HepG2 (cell line): ENCODE measurements around the gene SEC14L2. TPM values are rescaled to one million over a fixed set of nuclear protein-coding genes. Genes with fewer than 3 reads are reported as not detected.

Source experiments
- CC2D1A ChIP-seq: sonication (generic); formaldehyde crosslinking; IDR thresholded peaks from 2 replicates; pipeline ENCODE4 v1.8.1; 2023; ENCODE audit warnings: mild to moderate bottlenecking, missing genetic modification reagents
- FIP1L1 ChIP-seq: fragments of 200-400 bp; formaldehyde crosslinking; IDR thresholded peaks from 2 replicates; pipeline ENCODE4 v1.6.1; 2018; ENCODE audit warnings: low read depth, mild to moderate bottlenecking, low read length, moderate library complexity, borderline replicate concordance; ENCODE audit not compliant: insufficient read depth
- FOXK1 ChIP-seq: sonication (generic); formaldehyde crosslinking; IDR thresholded peaks from 2 replicates; pipeline ENCODE4 v1.4.0; 2020; ENCODE audit warnings: low read depth, missing genetic modification reagents, borderline replicate concordance
- HDAC1 ChIP-seq: sonication (generic); formaldehyde crosslinking; IDR thresholded peaks from 2 replicates; pipeline ENCODE4 v1.5.1; 2020; ENCODE audit warnings: mild to moderate bottlenecking, missing genetic modification reagents
- HOXA9 ChIP-seq: sonication (generic); formaldehyde crosslinking; IDR thresholded peaks from 2 replicates; pipeline ENCODE4 v1.8.1; 2022; ENCODE audit warnings: missing genetic modification reagents, mild to moderate bottlenecking, moderate library complexity, borderline replicate concordance
- KDM2A ChIP-seq: sonication (generic); formaldehyde crosslinking; IDR thresholded peaks from 2 replicates; pipeline ENCODE4 v1.4.0; 2020; ENCODE audit warnings: low read depth, missing genetic modification reagents, borderline replicate concordance
- MLLT10 ChIP-seq: sonication (generic); formaldehyde crosslinking; IDR thresholded peaks from 2 replicates; pipeline ENCODE4 v1.4.0; 2020; ENCODE audit warnings: missing genetic modification reagents
- NCOA1 ChIP-seq: sonication (generic); formaldehyde crosslinking; IDR thresholded peaks from 2 replicates; pipeline ENCODE4 v1.9.0; 2021; ENCODE audit warnings: missing genetic modification reagents
- RFX5 ChIP-seq: IDR thresholded peaks from 2 replicates; pipeline ENCODE4 v1.6.1; 2011; ENCODE audit warnings: low read depth, low read length, improper control_type of control experiment
- SRF ChIP-seq: IDR thresholded peaks from 2 replicates; pipeline ENCODE4 v1.6.1; 2011; ENCODE audit warnings: mild to moderate bottlenecking, low read depth, low read length, moderate library complexity
- TGIF2 ChIP-seq: IDR thresholded peaks from 2 replicates; pipeline ENCODE4 v1.6.1; 2016; ENCODE audit warnings: control low read depth, missing compliant biosample characterization
- ZNF235 ChIP-seq: sonication (generic); formaldehyde crosslinking; IDR thresholded peaks from 2 replicates; pipeline ENCODE4 v1.8.1; 2023; ENCODE audit warnings: mild to moderate bottlenecking, missing genetic modification reagents, borderline replicate concordance
- ZNF547 ChIP-seq: sonication (generic); formaldehyde crosslinking; IDR thresholded peaks from 2 replicates; pipeline ENCODE4 v1.5.1; 2020; ENCODE audit warnings: mild to moderate bottlenecking, missing genetic modification reagents
- polyA plus RNA-seq, 8 experiments: library from polyadenylated mRNA; depleted of rRNA in 3 of 8; stranded (reverse) in 7 of 8; unstranded in 1 of 8; fragments of >200 nt; fragmentation: Illumina TruSeq in 4 of 8; extraction: Trizol in 4 of 8; gene quantifications; 2 replicates each; pipeline versions ENCODE4 v1.2.1 to v1.2.3, GENCODE V29; 2011 to 2016; ENCODE audit warnings: low read depth in 4 of 8, missing spikeins in 1 of 8, mixed read lengths in 1 of 8; ENCODE audit not compliant: insufficient read depth in 1 of 8
- total RNA-seq, 5 experiments: library from RNA; depleted of rRNA; stranded (reverse); fragments of >200 nt; fragmentation: Illumina TruSeq; extraction: Trizol; gene quantifications; 2 replicates each; pipeline ENCODE4 v1.2.3, GENCODE V29; 2016; ENCODE audit warnings: low read depth in 1 of 5
- TF ChIP-seq, protein P1 (sequence below): sonication (generic); formaldehyde crosslinking; IDR thresholded peaks from 2 replicates; pipeline ENCODE4 v1.5.1; 2020; ENCODE audit warnings: mild to moderate bottlenecking, missing genetic modification reagents, borderline replicate concordance
- TF ChIP-seq, protein P2 (sequence below): IDR thresholded peaks from 2 replicates; pipeline ENCODE4 v1.6.1; 2016; ENCODE audit warnings: low read depth, borderline replicate concordance
- TF ChIP-seq, protein P3 (sequence below): sonication (generic); formaldehyde crosslinking; IDR thresholded peaks from 2 replicates; pipeline ENCODE4 v1.4.0; 2020; ENCODE audit warnings: mild to moderate bottlenecking, missing genetic modification reagents
- TF ChIP-seq, protein P4 (sequence below): sonication (generic); formaldehyde crosslinking; IDR thresholded peaks from 2 replicates; pipeline ENCODE4 v1.4.0; 2020; ENCODE audit warnings: missing genetic modification reagents

The SEC14L2 gene
- total and polyA plus RNA-seq, 2 of the 13 experiments (the other 11 are each of a cell fraction or from before 2014, with no cell fraction given), result 4.1 to 5.1 TPM

GRCh38 chr22:30356449-30357235 is 40.2 kb upstream of the SEC14L2 start, which contains the start of the genes CCDC157 and SF3A1 (continued):
- TF ChIP-seq, protein P1, sequence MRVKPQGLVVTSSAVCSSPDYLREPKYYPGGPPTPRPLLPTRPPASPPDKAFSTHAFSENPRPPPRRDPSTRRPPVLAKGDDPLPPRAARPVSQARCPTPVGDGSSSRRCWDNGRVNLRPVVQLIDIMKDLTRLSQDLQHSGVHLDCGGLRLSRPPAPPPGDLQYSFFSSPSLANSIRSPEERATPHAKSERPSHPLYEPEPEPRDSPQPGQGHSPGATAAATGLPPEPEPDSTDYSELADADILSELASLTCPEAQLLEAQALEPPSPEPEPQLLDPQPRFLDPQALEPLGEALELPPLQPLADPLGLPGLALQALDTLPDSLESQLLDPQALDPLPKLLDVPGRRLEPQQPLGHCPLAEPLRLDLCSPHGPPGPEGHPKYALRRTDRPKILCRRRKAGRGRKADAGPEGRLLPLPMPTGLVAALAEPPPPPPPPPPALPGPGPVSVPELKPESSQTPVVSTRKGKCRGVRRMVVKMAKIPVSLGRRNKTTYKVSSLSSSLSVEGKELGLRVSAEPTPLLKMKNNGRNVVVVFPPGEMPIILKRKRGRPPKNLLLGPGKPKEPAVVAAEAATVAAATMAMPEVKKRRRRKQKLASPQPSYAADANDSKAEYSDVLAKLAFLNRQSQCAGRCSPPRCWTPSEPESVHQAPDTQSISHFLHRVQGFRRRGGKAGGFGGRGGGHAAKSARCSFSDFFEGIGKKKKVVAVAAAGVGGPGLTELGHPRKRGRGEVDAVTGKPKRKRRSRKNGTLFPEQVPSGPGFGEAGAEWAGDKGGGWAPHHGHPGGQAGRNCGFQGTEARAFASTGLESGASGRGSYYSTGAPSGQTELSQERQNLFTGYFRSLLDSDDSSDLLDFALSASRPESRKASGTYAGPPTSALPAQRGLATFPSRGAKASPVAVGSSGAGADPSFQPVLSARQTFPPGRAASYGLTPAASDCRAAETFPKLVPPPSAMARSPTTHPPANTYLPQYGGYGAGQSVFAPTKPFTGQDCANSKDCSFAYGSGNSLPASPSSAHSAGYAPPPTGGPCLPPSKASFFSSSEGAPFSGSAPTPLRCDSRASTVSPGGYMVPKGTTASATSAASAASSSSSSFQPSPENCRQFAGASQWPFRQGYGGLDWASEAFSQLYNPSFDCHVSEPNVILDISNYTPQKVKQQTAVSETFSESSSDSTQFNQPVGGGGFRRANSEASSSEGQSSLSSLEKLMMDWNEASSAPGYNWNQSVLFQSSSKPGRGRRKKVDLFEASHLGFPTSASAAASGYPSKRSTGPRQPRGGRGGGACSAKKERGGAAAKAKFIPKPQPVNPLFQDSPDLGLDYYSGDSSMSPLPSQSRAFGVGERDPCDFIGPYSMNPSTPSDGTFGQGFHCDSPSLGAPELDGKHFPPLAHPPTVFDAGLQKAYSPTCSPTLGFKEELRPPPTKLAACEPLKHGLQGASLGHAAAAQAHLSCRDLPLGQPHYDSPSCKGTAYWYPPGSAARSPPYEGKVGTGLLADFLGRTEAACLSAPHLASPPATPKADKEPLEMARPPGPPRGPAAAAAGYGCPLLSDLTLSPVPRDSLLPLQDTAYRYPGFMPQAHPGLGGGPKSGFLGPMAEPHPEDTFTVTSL (CRISPR knock-in tag), result no peak
- peak; percentile 97 for TF ChIP-seq HDAC1 (CRISPR knock-in tag)
- TF ChIP-seq, protein P2, sequence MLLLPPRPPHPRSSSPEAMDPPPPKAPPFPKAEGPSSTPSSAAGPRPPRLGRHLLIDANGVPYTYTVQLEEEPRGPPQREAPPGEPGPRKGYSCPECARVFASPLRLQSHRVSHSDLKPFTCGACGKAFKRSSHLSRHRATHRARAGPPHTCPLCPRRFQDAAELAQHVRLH (CRISPR knock-in tag), result peak; percentile 10; the same call in 1 of the 2 replicates
- no peak for TF ChIP-seq FIP1L1
- no peak for TF ChIP-seq CC2D1A
- TF ChIP-seq KDM2A (CRISPR knock-in tag), result peak; percentile 88
- TF ChIP-seq ZNF235 (CRISPR knock-in tag), result no peak
- TF ChIP-seq SRF, result no peak
- TF ChIP-seq RFX5, result no peak
- TF ChIP-seq ZNF547, result peak; percentile 82; the same call in 1 of the 2 replicates
- no peak for TF ChIP-seq HOXA9 (CRISPR knock-in tag)
- TF ChIP-seq, protein P3, sequence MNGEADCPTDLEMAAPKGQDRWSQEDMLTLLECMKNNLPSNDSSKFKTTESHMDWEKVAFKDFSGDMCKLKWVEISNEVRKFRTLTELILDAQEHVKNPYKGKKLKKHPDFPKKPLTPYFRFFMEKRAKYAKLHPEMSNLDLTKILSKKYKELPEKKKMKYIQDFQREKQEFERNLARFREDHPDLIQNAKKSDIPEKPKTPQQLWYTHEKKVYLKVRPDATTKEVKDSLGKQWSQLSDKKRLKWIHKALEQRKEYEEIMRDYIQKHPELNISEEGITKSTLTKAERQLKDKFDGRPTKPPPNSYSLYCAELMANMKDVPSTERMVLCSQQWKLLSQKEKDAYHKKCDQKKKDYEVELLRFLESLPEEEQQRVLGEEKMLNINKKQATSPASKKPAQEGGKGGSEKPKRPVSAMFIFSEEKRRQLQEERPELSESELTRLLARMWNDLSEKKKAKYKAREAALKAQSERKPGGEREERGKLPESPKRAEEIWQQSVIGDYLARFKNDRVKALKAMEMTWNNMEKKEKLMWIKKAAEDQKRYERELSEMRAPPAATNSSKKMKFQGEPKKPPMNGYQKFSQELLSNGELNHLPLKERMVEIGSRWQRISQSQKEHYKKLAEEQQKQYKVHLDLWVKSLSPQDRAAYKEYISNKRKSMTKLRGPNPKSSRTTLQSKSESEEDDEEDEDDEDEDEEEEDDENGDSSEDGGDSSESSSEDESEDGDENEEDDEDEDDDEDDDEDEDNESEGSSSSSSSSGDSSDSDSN (CRISPR knock-in tag), result peak; percentile 86
- TF ChIP-seq MLLT10 (CRISPR knock-in tag), result no peak
- peak; percentile 43; the same call in 1 of the 2 replicates for TF ChIP-seq FOXK1 (CRISPR knock-in tag)
- TF ChIP-seq, protein P4, sequence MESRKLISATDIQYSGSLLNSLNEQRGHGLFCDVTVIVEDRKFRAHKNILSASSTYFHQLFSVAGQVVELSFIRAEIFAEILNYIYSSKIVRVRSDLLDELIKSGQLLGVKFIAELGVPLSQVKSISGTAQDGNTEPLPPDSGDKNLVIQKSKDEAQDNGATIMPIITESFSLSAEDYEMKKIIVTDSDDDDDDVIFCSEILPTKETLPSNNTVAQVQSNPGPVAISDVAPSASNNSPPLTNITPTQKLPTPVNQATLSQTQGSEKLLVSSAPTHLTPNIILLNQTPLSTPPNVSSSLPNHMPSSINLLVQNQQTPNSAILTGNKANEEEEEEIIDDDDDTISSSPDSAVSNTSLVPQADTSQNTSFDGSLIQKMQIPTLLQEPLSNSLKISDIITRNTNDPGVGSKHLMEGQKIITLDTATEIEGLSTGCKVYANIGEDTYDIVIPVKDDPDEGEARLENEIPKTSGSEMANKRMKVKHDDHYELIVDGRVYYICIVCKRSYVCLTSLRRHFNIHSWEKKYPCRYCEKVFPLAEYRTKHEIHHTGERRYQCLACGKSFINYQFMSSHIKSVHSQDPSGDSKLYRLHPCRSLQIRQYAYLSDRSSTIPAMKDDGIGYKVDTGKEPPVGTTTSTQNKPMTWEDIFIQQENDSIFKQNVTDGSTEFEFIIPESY (CRISPR knock-in tag), result no peak
- TF ChIP-seq NCOA1 (CRISPR knock-in tag), result no peak; the same call in 1 of the 2 replicates
- no peak for TF ChIP-seq TGIF2 (CRISPR knock-in tag)
